GM18498 (cell line): ENCODE results near the gene SRSF11.

Experiments
- ATAC-seq: cut with Tn5 transposase; IDR thresholded peaks from one replicate; pipeline ENCODE4 v1.9.1; 2021; ENCODE audit warnings: mild to moderate bottlenecking, moderate library complexity; ENCODE audit not compliant: unreplicated experiment

The SRSF11 gene

GRCh38 chr1:70299472-70299871 is 78.3 kb downstream of the SRSF11 start:
- no peak for ATAC-seq
